Posterior vena cava (tissue), 2 donors: Measurements from ENCODE around the gene GINM1. TPM values are rescaled to one million over a fixed set of nuclear protein-coding genes. Genes with fewer than 3 reads are reported as not detected.
A peak's percentile ranks its signal among the peaks of the same experiment; 100 is the strongest.

Source experiments
- DNase-seq: peaks from one replicate; pipeline ENCODE4 v3.0.0-alpha.2; 2020; ENCODE audit warnings: low spot score
- intact Hi-C, 2 donors: fragments of 100-400 bp; cut with DNase I; formaldehyde crosslinking; loops; one replicate each; pipeline versions ENCODE4 v1.14.1 to v1.14.2; 2022 to 2023
- long read RNA-seq, 2 donors: library from polyadenylated mRNA; unstranded; transcript quantifications; one replicate each; pipeline ENCODE4 v2.0.0, GENCODE V29; 2020 to 2021
- total RNA-seq, 2 donors: library from RNA; stranded (reverse); fragmentation: NEBNext Ultra II Directional; extraction: Animal tissue kit (Norgen Biotek cat#: 25700); gene quantifications; one replicate each; pipeline ENCODE4 v1.2.1, GENCODE V29; 2021
- donor health status: DM: yes; HTN: yes; CAD: no.
- donor health status: DM: yes; HTN: yes; CAD: no.

GINM1 gene
- 10 to 100 TPM; 62.4 to 63.3 TPM for total RNA-seq
- long read RNA-seq, donor 1, transcript GINM1-201 (8 exons, 2,024 nt), result major isoform, 37 of 45 reads
- long read RNA-seq, donor 1, partial matches to known transcripts, result 3 of 45 reads
- long read RNA-seq, donor 1, other reads (novel, unspliced or antisense), result 5 of 45 reads
- long read RNA-seq, donor 2, transcript GINM1-201 (8 exons, 2,024 nt), result major isoform, 194 of 215 reads
- long read RNA-seq, donor 2, partial matches to known transcripts, result 7 of 215 reads
- long read RNA-seq, donor 2, other reads (novel, unspliced or antisense), result 14 of 215 reads

GRCh38 chr6:149565527-149566409, at the start of gene GINM1:
Gene GINM1, plus strand, starts transcription at chr6:149566375. Its CDS starts 40 bp downstream, at chr6:149566415.
- intact Hi-C loops, result no loop called here
- DNase-seq, result peak; percentile 98

- intact Hi-C loops, result loop anchor here in 1 of 2 donors (5.0 kb wide), 1 partner anchor 502 kb away; no protein-coding TSS in a partner anchor
- DNase-seq, result no peak
These were observed 36.5 kb upstream of the GINM1 start for GRCh38 chr6:149529650-149530049.

- intact Hi-C loops, result no loop called here
- no peak for DNase-seq
These were observed 31.4 kb upstream of the GINM1 start for GRCh38 chr6:149534742-149535141.

- no peak for DNase-seq
- intact Hi-C loops, result no loop called here
These were observed 25.0 kb upstream of the GINM1 start for GRCh38 chr6:149541139-149541538.

- DNase-seq, result no peak
These were observed 21.4 kb upstream of the GINM1 start for GRCh38 chr6:149544646-149545257.

GRCh38 chr6:149545258-149545753, 20.9 kb upstream of the GINM1 start:
- DNase-seq, result no peak
- intact Hi-C loops, result no loop called here

More at GRCh38 chr6:149544646-149545257, 21.4 kb upstream of the GINM1 start:
- intact Hi-C loops, result no loop called here

GRCh38 chr6:149545754-149546471, 20.3 kb upstream of the GINM1 start, which contains the start of gene PPIL4:
Gene PPIL4, minus strand, starts transcription at chr6:149546043. Its CDS starts 38 bp downstream, at chr6:149546005.
- intact Hi-C loops, result no loop called here
- DNase-seq, result peak; percentile 99

- intact Hi-C loops, result no loop called here
- DNase-seq, result no peak
These were observed 14.3 kb upstream of the GINM1 start for GRCh38 chr6:149551920-149552319.

- intact Hi-C loops, result no loop called here
- no peak for DNase-seq
These were observed 8.1 kb upstream of the GINM1 start for GRCh38 chr6:149558029-149558428.

GRCh38 chr6:149559389-149559788, 6.8 kb upstream of the GINM1 start:
- intact Hi-C loops, result no loop called here

GRCh38 chr6:149560736-149561135, 5.4 kb upstream of the GINM1 start:
- intact Hi-C loops, result no loop called here

More at GRCh38 chr6:149559389-149559788, 6.8 kb upstream of the GINM1 start:
- DNase-seq, result no peak

GRCh38 chr6:149563203-149563927, 2.8 kb upstream of the GINM1 start:
- no peak for DNase-seq
- intact Hi-C loops, result no loop called here

More at GRCh38 chr6:149560736-149561135, 5.4 kb upstream of the GINM1 start:
- DNase-seq, result no peak

- DNase-seq, result no peak
- intact Hi-C loops, result no loop called here
These were observed 2.2 kb upstream of the GINM1 start for GRCh38 chr6:149563928-149564325.

- intact Hi-C loops, result no loop called here
- DNase-seq, result peak; percentile 86
These were observed 427 bp downstream of the GINM1 start for GRCh38 chr6:149566410-149567193.

GRCh38 chr6:149567194-149567586, 1.0 kb downstream of the GINM1 start:
- intact Hi-C loops, result no loop called here
- DNase-seq, result no peak

- DNase-seq, result no peak
- intact Hi-C loops, result no loop called here
These were observed 1.9 kb downstream of the GINM1 start for GRCh38 chr6:149567945-149568585.

- intact Hi-C loops, result no loop called here
- DNase-seq, result no peak
These were observed 14.7 kb downstream of the GINM1 start for GRCh38 chr6:149580880-149581279.
